HTR-8/SVneo (cell line): Measurements from ENCODE around the gene TRHDE.
"Not testable (repeated sequence)": the region's sequence is repeated elsewhere in the genome, so short reads cannot be mapped to it uniquely, and the experiment has no call there.

Experiments
- DNase-seq: peaks from one replicate; pipeline ENCODE4 v3.0.0; 2011; ENCODE audit warnings: low spot score, mixed read lengths; ENCODE audit not compliant: insufficient read length
- FAIRE-seq: peaks from 2 replicates; lab custom pipeline; 2011; peaks lifted over from hg19 to GRCh38; lab: Jason Lieb, UNC

The TRHDE gene

GRCh38 chr12:72491426-72491825, 219.3 kb downstream of the TRHDE start:
- FAIRE-seq (no peak), DNase-seq (no peak)

GRCh38 chr12:72493407-72493806, 221.2 kb downstream of the TRHDE start:
- no peak for FAIRE-seq
- no peak for DNase-seq

GRCh38 chr12:72498354-72498753, 226.2 kb downstream of the TRHDE start:
- DNase-seq = no peak
- no peak for FAIRE-seq

- FAIRE-seq = peak; percentile 16
Measured at GRCh38 chr12:72499244-72499643, 227.1 kb downstream of the TRHDE start.

GRCh38 chr12:72502546-72502945, 230.4 kb downstream of the TRHDE start:
- FAIRE-seq = no peak

More at GRCh38 chr12:72499244-72499643, 227.1 kb downstream of the TRHDE start:
- DNase-seq = no peak

GRCh38 chr12:72505227-72505626, 233.1 kb downstream of the TRHDE start:
- no peak for FAIRE-seq
- no peak for DNase-seq

More at GRCh38 chr12:72502546-72502945, 230.4 kb downstream of the TRHDE start:
- no peak for DNase-seq

- DNase-seq = no peak
- FAIRE-seq = no peak
Measured at GRCh38 chr12:72509891-72510290, 237.7 kb downstream of the TRHDE start.

GRCh38 chr12:72510772-72511171, 238.6 kb downstream of the TRHDE start:
- FAIRE-seq = no peak
- DNase-seq = no peak

GRCh38 chr12:72511498-72511897, 239.3 kb downstream of the TRHDE start:
- DNase-seq (no peak), FAIRE-seq (no peak)

GRCh38 chr12:72511906-72512305, 239.7 kb downstream of the TRHDE start:
- FAIRE-seq = no peak
- no peak for DNase-seq

GRCh38 chr12:72520044-72520678, 248.0 kb downstream of the TRHDE start:
- FAIRE-seq, DNase-seq: not testable (repeated sequence)

- DNase-seq = no peak
- FAIRE-seq = no peak
Measured at GRCh38 chr12:72521326-72521725, 249.2 kb downstream of the TRHDE start.

- no peak for FAIRE-seq
- no peak for DNase-seq
Measured at GRCh38 chr12:72522411-72522810, 250.2 kb downstream of the TRHDE start.

GRCh38 chr12:72523754-72524153, 251.6 kb downstream of the TRHDE start:
- FAIRE-seq (no peak), DNase-seq (no peak)

- no peak for DNase-seq
- FAIRE-seq = no peak
Measured at GRCh38 chr12:72535212-72535990, 263.2 kb downstream of the TRHDE start.

- no peak for FAIRE-seq
- DNase-seq = no peak
Measured at GRCh38 chr12:72540811-72541210, 268.6 kb downstream of the TRHDE start.

GRCh38 chr12:72543777-72544467, 271.8 kb downstream of the TRHDE start:
- DNase-seq = no peak
- FAIRE-seq = no peak

- no peak for DNase-seq
- no peak for FAIRE-seq
Measured at GRCh38 chr12:72546106-72546505, 273.9 kb downstream of the TRHDE start.

- DNase-seq = no peak
- no peak for FAIRE-seq
Measured at GRCh38 chr12:72547573-72547972, 275.4 kb downstream of the TRHDE start.

GRCh38 chr12:72549184-72549583, 277.0 kb downstream of the TRHDE start:
- FAIRE-seq = no peak
- DNase-seq = no peak
